Measurements from ENCODE around the gene PHF21A. TPM values are rescaled to one million over a fixed set of nuclear protein-coding genes. Genes with fewer than 3 reads are reported as not detected.

The PHF21A gene
- total RNA-seq, 1 donor from 2014 or later = 69.7 TPM

DNA sequence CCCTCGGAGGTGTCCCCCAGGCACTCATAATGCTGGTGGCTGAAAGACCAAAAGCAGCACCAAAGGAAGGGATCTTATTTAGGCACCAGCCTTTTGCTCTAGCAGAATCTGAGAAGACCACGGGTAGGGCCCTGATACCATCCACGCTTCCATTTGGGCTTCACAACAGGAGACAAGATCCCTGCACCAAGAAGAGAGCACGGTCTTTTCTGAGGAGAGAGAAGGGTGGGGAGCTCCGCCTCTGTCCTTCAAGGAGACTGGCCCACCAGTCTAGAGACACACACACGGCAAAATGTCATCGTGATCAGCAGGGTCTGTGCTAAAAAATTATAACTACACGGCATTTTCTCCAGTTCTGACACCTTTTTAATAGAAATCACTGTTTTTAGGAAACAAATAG lies 189.0 kb downstream of the PHF21A start:
- TF ChIP-seq, protein P1, sequence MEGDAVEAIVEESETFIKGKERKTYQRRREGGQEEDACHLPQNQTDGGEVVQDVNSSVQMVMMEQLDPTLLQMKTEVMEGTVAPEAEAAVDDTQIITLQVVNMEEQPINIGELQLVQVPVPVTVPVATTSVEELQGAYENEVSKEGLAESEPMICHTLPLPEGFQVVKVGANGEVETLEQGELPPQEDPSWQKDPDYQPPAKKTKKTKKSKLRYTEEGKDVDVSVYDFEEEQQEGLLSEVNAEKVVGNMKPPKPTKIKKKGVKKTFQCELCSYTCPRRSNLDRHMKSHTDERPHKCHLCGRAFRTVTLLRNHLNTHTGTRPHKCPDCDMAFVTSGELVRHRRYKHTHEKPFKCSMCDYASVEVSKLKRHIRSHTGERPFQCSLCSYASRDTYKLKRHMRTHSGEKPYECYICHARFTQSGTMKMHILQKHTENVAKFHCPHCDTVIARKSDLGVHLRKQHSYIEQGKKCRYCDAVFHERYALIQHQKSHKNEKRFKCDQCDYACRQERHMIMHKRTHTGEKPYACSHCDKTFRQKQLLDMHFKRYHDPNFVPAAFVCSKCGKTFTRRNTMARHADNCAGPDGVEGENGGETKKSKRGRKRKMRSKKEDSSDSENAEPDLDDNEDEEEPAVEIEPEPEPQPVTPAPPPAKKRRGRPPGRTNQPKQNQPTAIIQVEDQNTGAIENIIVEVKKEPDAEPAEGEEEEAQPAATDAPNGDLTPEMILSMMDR (IDR thresholded peaks at IDR 0.05) = no peak
- Histone ChIP-seq H3K36me3 (peaks cover 38 to 48% of the 10 kb centered on the region in 2 donors), H3K4me3 (no peak overlapping the region), H3K27ac (no peak overlapping the region), H3K27me3 (no peaks in the 10 kb centered on the region), H3K4me1 (no peaks in the 10 kb centered on the region), H3K9me3 (no peaks in the 10 kb centered on the region)
- intact Hi-C loops (cut with DNase I) = no loop called here
- no peak for DNase-seq (ENCODE audit: low spot score in 2 of 2)

DNA sequence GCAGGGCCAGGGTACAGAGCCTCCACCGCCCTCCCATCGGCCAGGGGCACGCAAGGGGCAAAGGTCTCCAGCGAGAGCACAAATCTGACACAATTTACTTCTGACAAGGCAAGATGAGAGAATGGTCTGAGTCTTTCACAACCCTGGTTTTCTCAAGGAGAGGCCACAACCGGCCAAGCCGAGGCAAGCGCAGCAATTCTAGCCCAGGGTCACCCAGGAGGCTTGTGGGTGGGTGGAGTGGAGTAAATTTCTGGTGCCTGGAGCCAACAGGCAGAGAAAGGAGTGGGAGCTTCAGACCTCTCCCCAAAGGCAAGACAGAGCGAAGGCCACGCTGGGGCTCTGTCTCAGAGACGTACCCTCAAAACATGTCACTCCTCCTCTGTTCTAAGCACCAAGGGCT lies 189.5 kb downstream of the PHF21A start:
- Histone ChIP-seq H3K9me3 (no peaks in the 10 kb centered on the region), H3K27me3 (no peaks in the 10 kb centered on the region), H3K36me3 (peaks cover 38 to 44% of the 10 kb centered on the region in 2 donors), H3K4me1 (no peaks in the 10 kb centered on the region), H3K4me3 (no peak overlapping the region), H3K27ac (no peak overlapping the region)
- intact Hi-C loops (cut with DNase I) = no loop called here
- TF ChIP-seq, protein P1 (IDR thresholded peaks at IDR 0.05) = no peak
- DNase-seq (ENCODE audit: low spot score in 2 of 2) = no peak

DNA sequence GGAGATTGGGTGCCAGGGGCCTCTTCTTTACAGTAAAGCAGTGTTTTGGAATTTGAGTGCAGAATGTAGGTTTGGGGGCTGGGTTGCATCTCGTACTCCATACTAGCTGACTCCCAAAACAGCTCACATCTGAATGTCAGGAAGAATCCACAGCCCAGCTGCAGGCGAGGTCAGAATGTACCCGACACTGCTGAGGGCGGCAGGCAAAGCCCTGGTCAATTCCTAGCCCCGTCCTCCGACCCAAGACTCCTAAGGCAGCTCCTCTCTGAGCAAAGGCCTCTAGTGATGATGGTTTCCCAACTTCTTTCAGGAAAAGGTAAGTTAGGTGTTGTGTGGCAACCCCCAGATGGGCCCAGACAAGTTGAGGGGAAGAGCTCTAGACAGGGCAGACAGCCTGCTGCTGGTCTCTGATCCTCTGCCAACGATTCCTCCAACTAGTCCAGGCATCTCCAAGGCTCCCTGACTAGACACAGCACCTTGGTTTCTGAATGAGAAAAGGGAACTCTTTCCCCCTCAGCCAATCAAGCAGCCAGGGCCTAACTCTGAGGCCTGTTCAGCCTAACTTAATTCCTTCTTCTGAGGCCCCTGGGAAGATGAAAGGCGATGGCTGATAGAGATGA lies 190.2 kb downstream of the PHF21A start:
- Histone ChIP-seq H3K9me3 (no peaks in the 10 kb centered on the region), H3K36me3 (peaks cover 38% of the 10 kb centered on the region in 2 donors), H3K27me3 (no peaks in the 10 kb centered on the region), H3K27ac (no peak overlapping the region), H3K4me3 (no peak overlapping the region), H3K4me1 (no peaks in the 10 kb centered on the region)
- TF ChIP-seq, protein P1 (IDR thresholded peaks at IDR 0.05) = no peak
- no peak for DNase-seq (ENCODE audit: low spot score in 2 of 2)
- intact Hi-C loops (cut with DNase I) = no loop called here

DNA sequence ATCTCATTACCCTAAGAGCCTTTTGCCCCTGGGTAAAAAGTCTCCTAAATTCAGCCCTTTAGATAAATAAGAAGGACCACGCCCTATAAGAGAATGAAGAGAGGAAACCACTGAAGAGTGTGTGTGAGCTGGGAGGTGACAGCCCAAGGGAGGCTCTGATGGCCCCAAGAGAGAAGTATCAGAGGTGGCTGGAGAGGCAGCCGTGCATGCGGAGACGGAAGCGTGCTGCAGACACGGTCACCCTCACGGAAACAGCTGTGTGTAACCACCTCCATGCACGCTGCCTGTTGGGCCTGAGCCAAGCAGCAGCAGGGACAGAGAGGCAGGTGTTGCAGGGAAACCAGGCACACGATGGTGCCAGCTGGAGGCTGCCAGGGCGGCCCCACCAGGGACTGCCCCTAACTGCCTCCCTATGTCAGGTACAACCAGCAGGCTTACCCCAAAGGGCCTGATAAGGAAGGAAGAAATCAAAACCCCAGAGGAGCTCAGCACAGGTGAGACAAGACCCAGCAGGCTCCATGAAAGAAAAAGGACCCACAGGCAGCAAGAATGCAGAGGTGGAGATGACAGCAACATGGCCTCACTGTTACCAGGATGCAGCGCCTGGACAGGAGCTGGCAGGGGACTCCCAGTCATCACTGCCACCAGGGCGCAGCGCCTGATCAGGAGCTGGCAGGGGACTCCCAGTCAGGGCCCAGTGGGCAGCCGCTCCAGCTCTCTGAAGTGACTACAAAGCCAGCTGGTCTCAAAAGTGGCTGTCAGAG lies 191.0 kb downstream of the PHF21A start:
- Histone ChIP-seq H3K4me1 (no peaks in the 10 kb centered on the region), H3K9me3 (no peaks in the 10 kb centered on the region), H3K4me3 (no peak overlapping the region), H3K27ac (no peak overlapping the region), H3K36me3 (peaks cover 29% of the 10 kb centered on the region in 2 donors), H3K27me3 (no peaks in the 10 kb centered on the region)
- intact Hi-C loops (cut with DNase I) = no loop called here
- no peak for DNase-seq (ENCODE audit: low spot score in 2 of 2)
- TF ChIP-seq, protein P1 (IDR thresholded peaks at IDR 0.05) = no peak

DNA sequence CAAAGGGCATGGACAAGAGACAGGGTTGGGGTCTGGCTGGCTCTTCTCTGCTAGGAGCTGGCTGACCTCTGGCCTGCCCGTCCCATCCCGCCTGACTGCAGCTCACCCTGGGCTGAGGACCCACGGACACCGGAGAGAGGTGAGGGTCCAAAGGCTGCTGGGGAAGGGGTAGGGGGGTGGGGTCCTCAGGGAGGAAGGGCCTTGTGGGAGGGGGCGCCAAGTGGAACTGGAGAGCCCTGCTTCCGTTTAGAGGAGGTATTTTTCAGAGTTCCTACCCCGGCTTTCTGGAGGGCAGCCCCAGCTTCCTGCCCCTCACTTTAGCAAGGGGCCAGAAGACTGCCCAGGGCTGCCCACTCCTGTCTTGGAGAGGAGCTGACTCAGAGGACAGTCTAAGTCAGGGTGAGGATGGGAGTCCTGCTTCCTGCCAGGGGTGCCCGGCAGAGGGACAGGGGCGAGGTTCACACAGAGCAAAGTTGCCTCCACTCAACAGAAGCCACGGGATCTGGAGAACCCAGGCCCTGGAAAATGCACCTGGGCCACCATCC lies 191.7 kb downstream of the PHF21A start:
- TF ChIP-seq, protein P1 (IDR thresholded peaks at IDR 0.05) = no peak
- Histone ChIP-seq H3K27me3 (no peaks in the 10 kb centered on the region), H3K36me3 (peaks cover 23% of the 10 kb centered on the region in 2 donors), H3K9me3 (no peaks in the 10 kb centered on the region), H3K4me3 (no peak overlapping the region), H3K27ac (no peak overlapping the region), H3K4me1 (no peaks in the 10 kb centered on the region)
- intact Hi-C loops (cut with DNase I) = no loop called here
- no peak for DNase-seq (ENCODE audit: low spot score in 2 of 2)

Data from ascending aorta (tissue), 2 donors.